HG03460 (cell line): ENCODE results near the gene KLKB1.

Source experiments
- ATAC-seq: cut with Tn5 transposase; IDR thresholded peaks from one replicate; pipeline ENCODE4 v1.9.1; 2021; ENCODE audit not compliant: unreplicated experiment

Gene KLKB1

DNA sequence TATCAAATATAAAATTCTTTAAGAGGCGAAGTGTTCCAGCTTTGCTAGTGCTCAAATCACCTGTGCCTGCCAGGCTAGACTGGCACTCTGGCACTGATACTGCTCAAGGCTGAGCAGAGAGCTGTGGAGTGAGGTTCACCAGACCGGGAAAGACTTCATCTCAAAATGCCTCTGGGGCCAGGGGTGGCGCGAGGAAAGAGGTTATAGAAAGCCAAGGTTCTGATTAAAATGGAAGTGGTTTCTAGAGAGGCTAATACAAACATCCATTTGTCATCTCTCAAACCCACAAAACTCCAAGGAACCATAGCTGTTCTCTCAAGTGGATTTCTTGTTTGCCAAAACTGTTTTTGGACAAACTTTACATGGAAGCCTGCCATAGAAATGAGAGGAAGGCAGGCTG lies 80.2 kb downstream of the KLKB1 start:
- ATAC-seq: no peak

DNA sequence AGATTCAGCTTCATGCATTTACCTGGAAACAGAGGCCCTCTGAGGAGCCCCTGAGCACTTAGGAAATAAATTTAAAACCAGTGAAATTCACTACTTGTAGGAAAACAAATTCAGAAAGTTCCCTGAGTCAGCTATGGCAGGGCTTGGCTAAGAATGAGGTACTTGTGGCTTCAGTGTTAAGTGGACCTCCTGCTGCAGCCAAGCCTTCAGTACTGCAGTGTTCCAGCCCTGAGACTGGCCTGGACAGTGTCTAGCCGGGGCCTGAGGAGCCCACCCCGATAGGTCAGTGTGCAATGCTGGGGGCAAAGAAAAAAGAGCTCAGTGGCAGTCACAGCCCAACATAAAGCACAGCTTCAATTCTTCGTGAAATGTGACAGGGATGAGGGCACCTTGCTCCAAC lies 80.6 kb downstream of the KLKB1 start:
- ATAC-seq: no peak
